Vagina (tissue), 2 donors: ENCODE data around the gene TRPC4.

Source experiments
- POLR2A ChIP-seq, 2 donors: fragments of 450-650 bp; IDR thresholded peaks; one replicate each; pipeline ENCODE4 v1.6.1; 2017; ENCODE audit warnings: antibody characterized with exemption in 2 of 2, mild to moderate bottlenecking in 2 of 2, moderate library complexity in 2 of 2
- POLR2AphosphoS5 ChIP-seq, 2 donors: sonication (generic); formaldehyde crosslinking; IDR thresholded peaks; one replicate each; pipeline ENCODE4 v1.9.0; 2017; ENCODE audit warnings: antibody characterized with exemption in 2 of 2, mild to moderate bottlenecking in 2 of 2, low read depth in 1 of 2; ENCODE audit not compliant: insufficient read depth in 1 of 2
- TF ChIP-seq, protein P1 (sequence below), 3 experiments: fragments of 450-650 bp in 2 of 3; fragments of 200-600 bp in 1 of 3; sonication (generic) in 1 of 3; IDR thresholded peaks; one replicate each; pipeline ENCODE4 v1.5.1; 2017 to 2019; ENCODE audit warnings: antibody characterized with exemption in 3 of 3, mild to moderate bottlenecking in 2 of 3, moderate library complexity in 2 of 3

DNA sequence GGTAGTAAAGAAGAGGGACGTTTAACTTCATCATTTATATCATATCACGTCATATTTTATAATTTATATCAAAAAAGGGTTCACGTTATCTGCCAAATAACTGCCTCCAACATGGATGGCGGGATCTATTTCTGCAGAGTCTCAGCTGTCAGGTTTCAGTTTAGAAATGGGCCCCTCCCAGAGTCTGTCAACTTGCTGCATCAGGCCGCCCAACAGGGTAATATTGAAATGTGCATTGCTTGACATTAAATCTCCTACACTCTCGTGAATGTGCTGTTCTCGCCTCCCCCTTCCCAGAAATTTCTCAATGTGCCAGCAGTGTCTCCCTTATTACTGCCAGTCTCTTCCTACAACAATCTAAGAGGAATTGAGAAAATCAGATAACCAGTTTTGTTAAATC lies 96.9 kb downstream of the TRPC4 start:
- TF ChIP-seq, protein P1, sequence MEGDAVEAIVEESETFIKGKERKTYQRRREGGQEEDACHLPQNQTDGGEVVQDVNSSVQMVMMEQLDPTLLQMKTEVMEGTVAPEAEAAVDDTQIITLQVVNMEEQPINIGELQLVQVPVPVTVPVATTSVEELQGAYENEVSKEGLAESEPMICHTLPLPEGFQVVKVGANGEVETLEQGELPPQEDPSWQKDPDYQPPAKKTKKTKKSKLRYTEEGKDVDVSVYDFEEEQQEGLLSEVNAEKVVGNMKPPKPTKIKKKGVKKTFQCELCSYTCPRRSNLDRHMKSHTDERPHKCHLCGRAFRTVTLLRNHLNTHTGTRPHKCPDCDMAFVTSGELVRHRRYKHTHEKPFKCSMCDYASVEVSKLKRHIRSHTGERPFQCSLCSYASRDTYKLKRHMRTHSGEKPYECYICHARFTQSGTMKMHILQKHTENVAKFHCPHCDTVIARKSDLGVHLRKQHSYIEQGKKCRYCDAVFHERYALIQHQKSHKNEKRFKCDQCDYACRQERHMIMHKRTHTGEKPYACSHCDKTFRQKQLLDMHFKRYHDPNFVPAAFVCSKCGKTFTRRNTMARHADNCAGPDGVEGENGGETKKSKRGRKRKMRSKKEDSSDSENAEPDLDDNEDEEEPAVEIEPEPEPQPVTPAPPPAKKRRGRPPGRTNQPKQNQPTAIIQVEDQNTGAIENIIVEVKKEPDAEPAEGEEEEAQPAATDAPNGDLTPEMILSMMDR (IDR thresholded peaks at IDR 0.05), result no peak
- no peak for TF ChIP-seq POLR2A (IDR thresholded peaks at IDR 0.05)
- TF ChIP-seq POLR2AphosphoS5 (IDR thresholded peaks at IDR 0.05; ENCODE audit: insufficient read depth in 1 of 2, low read depth in 1 of 2), result no peak
